GM18519 (cell line): ENCODE results near the gene CNGA3.

Source experiments
- ATAC-seq: cut with Tn5 transposase; IDR thresholded peaks from one replicate; pipeline ENCODE4 v1.9.1; 2021; ENCODE audit warnings: mild to moderate bottlenecking, moderate library complexity; ENCODE audit not compliant: unreplicated experiment, low FRiP score

CNGA3 gene

GRCh38 chr2:98324181-98324580 is 22.1 kb upstream of the CNGA3 start:
- ATAC-seq: no peak

DNA sequence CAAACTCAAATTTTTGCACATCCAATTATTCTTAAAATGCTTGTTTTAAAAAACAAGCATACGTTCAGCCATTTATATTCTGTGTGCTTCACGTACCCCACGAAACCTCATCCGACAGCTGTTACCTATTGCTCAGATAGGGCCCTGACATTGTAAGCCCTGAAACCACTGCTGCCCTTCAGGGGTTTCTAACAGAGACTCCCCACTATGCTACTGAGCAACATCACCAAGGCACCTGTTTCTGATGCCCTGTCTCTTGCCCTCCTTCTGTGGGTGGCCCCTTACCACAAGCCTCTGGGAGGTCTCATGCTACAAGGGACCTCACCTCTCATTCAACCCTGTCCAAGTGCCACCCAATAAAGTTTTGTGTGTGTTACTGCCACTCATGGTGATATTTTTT is 18.5 kb upstream of the CNGA3 start:
- no peak for ATAC-seq

DNA sequence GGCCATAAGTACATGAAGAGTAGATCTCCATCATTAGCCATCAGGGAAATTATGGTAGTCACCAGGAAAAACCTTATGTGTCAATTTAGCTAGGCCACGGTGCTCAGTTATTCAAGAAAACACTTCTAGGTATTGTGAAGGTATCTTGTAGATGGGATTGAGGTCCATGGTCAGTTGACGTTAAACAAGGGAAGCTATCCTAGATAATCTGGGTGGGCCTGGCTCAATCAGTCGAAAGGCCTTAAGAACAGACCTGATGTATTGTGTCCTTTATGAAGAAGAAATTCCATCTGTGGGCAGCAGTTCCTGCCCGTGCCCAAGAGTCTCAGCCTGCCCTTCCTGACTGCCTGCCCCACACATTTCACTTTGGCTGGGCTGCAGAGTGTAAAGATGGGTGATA is 16.7 kb upstream of the CNGA3 start:
- no peak for ATAC-seq

DNA sequence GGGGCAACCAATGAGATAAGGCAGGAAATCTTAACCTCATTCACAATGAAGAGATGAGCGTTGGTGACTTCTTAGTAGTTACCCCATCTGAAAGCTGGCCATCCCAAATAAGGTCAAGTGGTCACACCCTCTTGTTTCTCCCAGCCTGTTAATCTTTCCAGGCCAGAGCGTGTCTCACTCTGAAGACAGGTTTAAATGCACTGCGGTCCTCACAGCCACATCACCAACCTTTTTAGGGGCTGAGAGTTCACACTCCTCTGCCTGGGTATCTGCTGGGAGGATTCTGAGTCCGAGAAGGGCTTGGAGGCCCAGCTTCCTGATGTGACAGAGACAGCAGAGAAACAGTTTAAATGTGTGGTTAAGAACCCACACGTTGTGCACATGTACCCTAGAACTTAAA is 13.3 kb upstream of the CNGA3 start:
- ATAC-seq: no peak

- no peak for ATAC-seq
These were observed 12.3 kb upstream of the CNGA3 start for GRCh38 chr2:98333922-98334321.

- ATAC-seq: no peak
These were observed 11.7 kb upstream of the CNGA3 start for GRCh38 chr2:98334439-98335078.

GRCh38 chr2:98335271-98335670 is 11.0 kb upstream of the CNGA3 start:
- ATAC-seq: no peak

DNA sequence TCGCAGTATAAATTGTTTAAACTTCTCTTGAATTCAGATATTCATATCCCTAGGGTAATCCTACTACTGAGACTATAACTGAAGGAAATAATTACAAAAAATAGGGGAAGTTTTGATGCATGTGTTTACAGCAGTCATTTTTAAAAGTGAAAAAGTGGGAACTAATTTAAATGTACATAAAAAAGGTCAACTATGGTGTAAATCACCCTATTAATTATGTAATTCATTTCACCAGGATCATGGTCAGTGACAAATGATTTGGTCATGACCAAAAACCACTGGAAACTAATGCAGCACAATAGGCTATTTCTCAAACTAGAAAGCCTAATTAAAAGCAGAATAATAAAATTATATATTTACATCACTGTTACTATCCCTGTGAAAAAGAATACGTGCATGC is 5.0 kb upstream of the CNGA3 start:
- ATAC-seq: no peak

DNA sequence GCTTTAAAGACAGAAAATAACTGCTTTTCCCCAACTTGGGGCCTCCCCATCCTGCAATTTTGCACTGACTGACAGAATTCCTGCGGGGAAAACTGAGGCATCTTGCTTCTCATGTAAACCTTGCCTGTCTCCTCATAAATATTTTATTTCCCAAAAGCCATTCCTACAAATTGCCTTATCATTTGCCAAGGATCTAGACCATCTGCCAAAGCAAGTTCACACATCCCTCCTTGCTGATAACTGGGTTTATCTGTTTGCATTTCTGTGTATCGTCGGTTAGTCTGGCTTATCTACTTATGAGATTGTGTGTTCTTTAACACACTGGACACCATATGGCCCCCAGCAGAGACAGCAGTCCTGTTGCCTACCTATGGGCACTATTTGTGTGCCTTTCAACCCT is 3.0 kb upstream of the CNGA3 start:
- no peak for ATAC-seq

- no peak for ATAC-seq
These were observed 1.2 kb downstream of the CNGA3 start for GRCh38 chr2:98347298-98348065.

DNA sequence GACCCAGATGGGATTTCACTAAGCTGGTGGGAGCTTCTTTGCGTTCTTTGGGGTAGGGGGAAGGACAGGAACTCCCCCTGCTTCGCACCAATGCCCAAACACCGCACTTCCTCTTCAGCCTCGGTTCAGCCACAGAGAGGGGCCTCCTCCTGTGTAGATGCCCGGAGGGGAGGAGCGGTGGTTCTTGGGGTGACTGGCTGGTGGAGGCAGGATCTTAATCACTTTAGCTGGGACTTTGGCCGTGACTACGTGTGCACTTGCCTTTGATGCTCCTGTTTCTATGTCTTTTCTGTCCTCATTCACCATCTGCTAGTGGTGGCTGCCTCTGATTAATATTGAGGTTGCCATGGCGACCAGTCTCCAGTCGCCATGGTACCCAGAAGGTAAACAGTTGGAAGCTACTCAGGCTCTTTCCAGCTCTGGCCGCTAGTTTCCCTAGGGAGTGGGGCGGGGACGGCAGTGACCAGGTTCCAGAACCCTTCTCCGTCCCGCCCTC is 1.9 kb downstream of the CNGA3 start:
- ATAC-seq: no peak

- no peak for ATAC-seq
These were observed 4.2 kb downstream of the CNGA3 start for GRCh38 chr2:98350411-98350810.

- no peak for ATAC-seq
These were observed 9.6 kb downstream of the CNGA3 start for GRCh38 chr2:98355881-98356280.

- ATAC-seq: no peak
These were observed 10.5 kb downstream of the CNGA3 start for GRCh38 chr2:98356729-98357128.

DNA sequence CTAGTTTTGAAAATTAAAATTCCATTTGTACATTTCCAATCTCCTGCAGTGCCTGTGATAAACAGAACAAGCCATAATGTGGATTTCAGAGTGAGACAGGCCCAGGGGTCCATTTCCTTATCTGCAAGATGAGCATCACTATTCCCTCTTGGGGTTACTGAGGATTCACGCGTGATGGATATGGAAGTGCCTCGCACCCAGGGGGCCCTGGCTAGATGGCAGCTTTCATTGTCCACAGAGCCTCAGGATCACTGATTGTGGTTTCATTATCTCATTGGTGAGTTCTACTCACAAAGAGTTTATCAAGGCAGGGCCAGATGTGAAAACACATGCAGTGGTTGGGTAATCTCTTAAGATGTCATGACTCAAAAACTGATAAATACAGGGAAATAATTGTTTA is 11.6 kb downstream of the CNGA3 start:
- no peak for ATAC-seq

DNA sequence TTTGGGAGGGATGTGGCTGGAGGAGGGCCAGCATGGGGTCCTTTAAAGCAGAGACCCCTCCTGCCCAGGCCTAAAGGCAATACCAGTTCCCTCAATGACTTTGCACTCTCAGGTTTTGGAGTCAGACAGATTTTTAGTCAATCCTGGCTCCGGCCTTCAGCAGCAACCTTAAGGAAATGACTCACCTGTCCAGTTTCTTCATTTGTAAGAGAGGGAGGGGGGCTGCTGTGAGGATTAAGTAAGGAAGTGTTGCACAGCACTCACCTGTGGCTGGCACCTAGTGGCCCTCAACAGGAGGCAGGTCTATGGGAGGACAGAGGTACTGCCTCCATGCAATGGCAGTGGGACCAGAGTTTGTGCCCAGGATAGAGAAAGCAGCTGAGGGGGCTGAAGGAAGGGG is 13.7 kb downstream of the CNGA3 start:
- no peak for ATAC-seq

- no peak for ATAC-seq
These were observed 21.5 kb downstream of the CNGA3 start for GRCh38 chr2:98367721-98368120.

DNA sequence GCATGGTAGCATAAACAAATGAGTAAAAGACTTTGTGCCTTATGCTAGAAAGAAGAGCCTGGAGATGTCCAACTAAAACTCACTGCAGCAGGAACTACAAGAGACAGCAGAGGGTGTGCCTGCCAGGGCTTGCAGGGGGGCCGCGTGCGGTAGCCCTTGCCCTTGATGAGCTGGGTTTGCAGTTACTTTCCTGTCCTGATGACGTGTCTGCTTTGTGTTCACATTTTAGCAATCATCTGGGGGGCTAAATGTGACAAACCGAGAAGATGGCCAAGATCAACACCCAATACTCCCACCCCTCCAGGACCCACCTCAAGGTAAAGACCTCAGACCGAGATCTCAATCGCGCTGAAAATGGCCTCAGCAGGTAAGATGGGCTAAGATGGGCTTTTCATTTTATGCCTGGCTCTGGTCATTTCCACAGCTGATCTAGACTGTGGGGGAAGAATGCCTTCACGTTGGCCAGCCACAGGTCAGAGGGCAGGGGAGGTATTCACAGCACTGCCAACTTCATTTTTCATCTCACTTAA is 23.5 kb downstream of the CNGA3 start:
- ATAC-seq: no peak

DNA sequence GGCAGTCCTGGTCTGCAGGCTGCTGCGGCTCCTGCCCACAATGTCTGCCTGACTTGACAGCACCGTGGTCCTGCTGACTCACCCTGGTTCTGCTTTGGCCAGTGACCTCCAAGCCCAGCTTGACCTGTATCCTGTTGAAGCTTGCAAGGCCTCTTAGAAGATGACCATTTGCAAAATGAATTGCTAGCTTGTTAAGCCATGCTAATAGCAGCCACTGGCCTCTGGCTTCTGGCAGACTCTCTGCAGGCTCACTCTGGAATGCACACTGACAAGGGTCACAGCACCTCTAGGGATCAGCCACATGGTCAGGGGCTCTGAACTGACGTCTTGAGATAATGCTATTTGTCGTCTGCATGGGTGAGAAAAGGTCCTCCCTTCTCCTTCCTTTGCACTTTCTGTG is 25.9 kb downstream of the CNGA3 start:
- no peak for ATAC-seq

GRCh38 chr2:98372579-98372978 is 26.3 kb downstream of the CNGA3 start:
- ATAC-seq: no peak

GRCh38 chr2:98374286-98374685 is 28.0 kb downstream of the CNGA3 start:
- no peak for ATAC-seq
